A673 (cell line): ENCODE data around the gene THOC1. TPM values are rescaled to one million over a fixed set of nuclear protein-coding genes. Genes with fewer than 3 reads are reported as not detected.

Experiments used
- BruUV-seq: library from RNA; stranded (reverse); fragments of 400-500 nt; replicated peaks from 2 replicates; lab custom pipeline; 2021; lab: Mats Ljungman, UMichigan
- CTCF ChIA-PET: fragments of 300-600 bp; sonication (Branson Sonifier 250); formaldehyde crosslinking; loops from one replicate; lab custom pipeline; 2022; ENCODE audit warnings: antibody characterized with exemption; lab: Charles Lee
- POLR2A ChIA-PET: fragments of 300-600 bp; sonication (Branson Sonifier 250); formaldehyde crosslinking; loops from one replicate; lab custom pipeline; 2022; ENCODE audit warnings: antibody characterized with exemption; ENCODE audit not compliant: low non-redundant PET; lab: Charles Lee
- DNase-seq: peaks from one replicate; pipeline ENCODE4 v3.0.0-alpha.2; 2015; ENCODE audit warnings: low spot score
- H3K27ac ChIP-seq: fragments of 200-600 bp; sonication (generic); 2 replicates; pipeline ENCODE4 v1.5.1; 2016; ENCODE audit warnings: mixed run types, low read depth, mild to moderate bottlenecking, mixed read lengths, antibody characterized with exemption, low read length; ENCODE audit not compliant: poor library complexity, severe bottlenecking
- H3K27me3 ChIP-seq: fragments of 200-600 bp; sonication (generic); replicated peaks from 2 replicates; pipeline ENCODE4 v1.6.1; 2017; ENCODE audit warnings: mixed run types, low read depth, mild to moderate bottlenecking, mixed read lengths, antibody characterized with exemption, low read length; ENCODE audit not compliant: insufficient read depth, poor library complexity
- H3K36me3 ChIP-seq: fragments of 200-600 bp; sonication (generic); 2 replicates; pipeline ENCODE4 v1.6.1; 2016; ENCODE audit warnings: mixed run types, mild to moderate bottlenecking, mixed read lengths, antibody characterized with exemption, low read length; ENCODE audit not compliant: insufficient read depth, poor library complexity, severe bottlenecking
- H3K4me1 ChIP-seq: fragments of 200-600 bp; sonication (generic); 2 replicates; pipeline ENCODE4 v1.6.1; 2017; ENCODE audit warnings: mixed run types, mild to moderate bottlenecking, mixed read lengths, antibody characterized with exemption, low read length; ENCODE audit not compliant: insufficient read depth, poor library complexity, severe bottlenecking
- H3K4me3 ChIP-seq: fragments of 200-600 bp; sonication (generic); 2 replicates; pipeline ENCODE4 v1.5.1; 2016; ENCODE audit warnings: low read depth, mixed run types, mild to moderate bottlenecking, mixed read lengths, low read length; ENCODE audit not compliant: poor library complexity, severe bottlenecking
- H3K9me3 ChIP-seq: fragments of 200-600 bp; sonication (generic); 2 replicates; pipeline ENCODE4 v1.6.1; 2016; ENCODE audit warnings: mixed run types, low read depth, mild to moderate bottlenecking, mixed read lengths, antibody characterized with exemption, low read length; ENCODE audit not compliant: poor library complexity, severe bottlenecking
- EZH2 ChIP-seq: fragments of 200-600 bp; sonication (generic); IDR thresholded peaks from 2 replicates; pipeline ENCODE4 v1.6.1; 2017; ENCODE audit warnings: borderline replicate concordance, low read depth, mild to moderate bottlenecking, mixed read lengths, antibody characterized with exemption, low read length; ENCODE audit not compliant: poor library complexity, severe bottlenecking
- intact Hi-C: fragments of 100-400 bp; cut with micrococcal nuclease; formaldehyde crosslinking; loops from one replicate; pipeline ENCODE4 v1.10.0; 2022; ENCODE audit not compliant: unreplicated experiment
- total RNA-seq: library from RNA; stranded (reverse); gene quantifications from 2 replicates; pipeline ENCODE4 v1.2.3, GENCODE V29; 2021
- TF ChIP-seq, protein P1 (sequence below): fragments of 300-800, 200-600 bp; sonication (generic); conservative IDR thresholded peaks from 2 replicates; pipeline ENCODE4 v1.5.1; 2017; ENCODE audit warnings: low read depth, mild to moderate bottlenecking, antibody characterized with exemption, low read length, moderate library complexity, mixed read lengths

THOC1 gene
- total RNA-seq, 1 experiment from 2014 or later: 76.7 TPM

DNA sequence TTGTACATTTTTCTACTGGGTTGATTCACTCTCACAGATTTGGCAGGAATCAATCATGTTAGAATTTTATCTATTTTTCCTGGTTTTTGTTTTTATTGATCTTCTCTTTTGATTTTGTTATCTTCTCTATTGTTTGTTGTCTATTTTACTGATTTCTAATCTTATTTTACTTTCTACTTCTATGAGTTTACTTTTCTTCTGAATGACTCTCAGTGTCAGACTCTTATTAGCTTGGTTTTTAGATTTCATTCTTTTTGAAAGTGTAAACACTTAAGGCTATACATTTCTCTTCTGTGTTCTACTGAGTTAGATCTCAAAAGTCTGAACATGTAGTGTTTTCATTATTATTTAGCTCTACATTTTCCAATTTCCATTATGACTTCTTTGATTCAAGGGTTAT lies 47.1 kb downstream of the THOC1 start:
- H3K36me3 ChIP-seq: peaks cover 66% of the 10 kb centered on the region
- intact Hi-C loops: no loop called here

DNA sequence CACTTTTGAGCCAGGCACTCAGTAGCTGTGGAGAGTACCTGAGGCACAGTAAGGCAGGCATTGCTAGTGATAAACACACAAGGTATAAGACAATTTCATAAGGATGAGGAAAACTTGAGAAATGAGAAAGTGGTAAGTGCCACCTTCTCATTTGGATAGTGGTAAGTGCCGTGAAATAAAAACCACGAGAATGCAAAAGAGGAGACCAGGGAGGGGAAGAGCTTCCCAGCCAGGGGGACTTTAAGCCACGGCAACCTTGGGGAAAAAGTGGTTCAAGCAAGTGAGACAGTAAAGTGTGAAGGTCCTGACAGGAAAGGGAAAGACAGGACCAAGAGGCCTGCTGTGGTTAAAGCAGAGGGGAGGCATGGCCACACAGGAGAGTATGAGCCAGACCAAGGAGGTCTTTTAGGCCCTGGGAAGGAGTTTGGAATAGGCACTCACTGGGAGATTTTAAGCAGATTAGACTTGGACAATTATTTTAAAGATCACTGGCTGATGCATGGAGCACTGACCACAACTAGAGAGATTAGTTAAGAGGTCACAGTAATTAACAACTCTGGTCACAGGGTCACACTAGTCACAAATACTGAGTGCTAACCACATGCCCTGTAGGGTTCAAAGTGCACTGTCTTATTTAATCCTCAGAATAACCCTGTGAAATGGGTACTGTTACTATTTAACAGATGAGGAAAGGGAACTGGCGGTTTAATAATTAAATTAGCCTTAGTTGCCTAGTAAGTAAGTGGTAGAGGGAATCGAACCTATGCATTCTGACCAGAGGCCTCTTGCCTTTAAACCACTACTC lies 50.1 kb downstream of the THOC1 start:
- intact Hi-C loops: no loop called here
- Histone ChIP-seq H3K36me3 (peaks cover 65% of the 10 kb centered on the region), H3K9me3 (no peaks in the 10 kb centered on the region), H3K4me3 (no peak overlapping the region), H3K27ac (no peak overlapping the region), H3K4me1 (no peaks in the 10 kb centered on the region), H3K27me3 (no peaks in the 10 kb centered on the region)
- ChIA-PET CTCF (no interaction called here), POLR2A (no interaction called here)
- TF ChIP-seq EZH2: no peak
- TF ChIP-seq, protein P1, sequence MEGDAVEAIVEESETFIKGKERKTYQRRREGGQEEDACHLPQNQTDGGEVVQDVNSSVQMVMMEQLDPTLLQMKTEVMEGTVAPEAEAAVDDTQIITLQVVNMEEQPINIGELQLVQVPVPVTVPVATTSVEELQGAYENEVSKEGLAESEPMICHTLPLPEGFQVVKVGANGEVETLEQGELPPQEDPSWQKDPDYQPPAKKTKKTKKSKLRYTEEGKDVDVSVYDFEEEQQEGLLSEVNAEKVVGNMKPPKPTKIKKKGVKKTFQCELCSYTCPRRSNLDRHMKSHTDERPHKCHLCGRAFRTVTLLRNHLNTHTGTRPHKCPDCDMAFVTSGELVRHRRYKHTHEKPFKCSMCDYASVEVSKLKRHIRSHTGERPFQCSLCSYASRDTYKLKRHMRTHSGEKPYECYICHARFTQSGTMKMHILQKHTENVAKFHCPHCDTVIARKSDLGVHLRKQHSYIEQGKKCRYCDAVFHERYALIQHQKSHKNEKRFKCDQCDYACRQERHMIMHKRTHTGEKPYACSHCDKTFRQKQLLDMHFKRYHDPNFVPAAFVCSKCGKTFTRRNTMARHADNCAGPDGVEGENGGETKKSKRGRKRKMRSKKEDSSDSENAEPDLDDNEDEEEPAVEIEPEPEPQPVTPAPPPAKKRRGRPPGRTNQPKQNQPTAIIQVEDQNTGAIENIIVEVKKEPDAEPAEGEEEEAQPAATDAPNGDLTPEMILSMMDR: no peak
- no peak for DNase-seq
- BruUV-seq: no TSS peak

More for the DNA sequence above, 47.1 kb downstream of the THOC1 start:
- ChIA-PET POLR2A (no interaction called here), CTCF (no interaction called here)
- Histone ChIP-seq H3K4me1 (no peaks in the 10 kb centered on the region), H3K4me3 (no peak overlapping the region), H3K27me3 (no peaks in the 10 kb centered on the region), H3K27ac (no peak overlapping the region), H3K9me3 (no peaks in the 10 kb centered on the region)
- no TSS peak for BruUV-seq
- no peak for DNase-seq
- TF ChIP-seq, protein P1: no peak
- no peak for TF ChIP-seq EZH2

DNA sequence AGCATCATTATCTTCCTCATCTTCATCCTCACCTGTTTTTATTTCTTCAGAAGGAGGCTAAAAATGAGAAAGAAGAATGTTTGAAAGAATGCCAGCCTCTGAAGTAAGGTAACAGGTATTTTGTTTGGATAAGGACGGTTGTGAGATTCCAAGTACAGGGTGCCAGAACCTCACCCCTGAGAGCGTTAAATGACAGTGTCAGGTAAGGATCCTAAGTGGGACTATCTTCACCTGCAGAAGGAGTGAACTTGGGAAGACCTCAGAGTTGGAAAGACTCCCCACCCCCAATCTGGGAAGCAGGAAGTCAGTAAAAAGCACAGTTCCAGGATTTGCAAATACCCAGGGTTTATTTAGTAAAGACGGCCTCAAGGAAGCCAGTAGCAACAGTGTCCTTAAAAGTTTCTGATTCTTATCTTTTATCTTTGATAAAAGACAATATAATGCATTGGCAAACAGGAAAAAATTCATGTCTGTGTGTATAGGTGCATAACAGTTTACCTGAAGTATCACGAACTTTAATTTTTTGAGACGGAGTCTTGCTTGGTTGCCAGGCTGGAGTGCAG lies 52.3 kb downstream of the THOC1 start:
- Histone ChIP-seq H3K27me3 (no peaks in the 10 kb centered on the region), H3K27ac (no peak overlapping the region), H3K36me3 (peaks cover 71% of the 10 kb centered on the region), H3K4me1 (no peaks in the 10 kb centered on the region), H3K4me3 (no peak overlapping the region), H3K9me3 (no peaks in the 10 kb centered on the region)
- CTCF ChIA-PET: no interaction called here
- POLR2A ChIA-PET: no interaction called here
- no TSS peak for BruUV-seq
- no peak for DNase-seq
- TF ChIP-seq, protein P1: no peak
- no peak for TF ChIP-seq EZH2
- intact Hi-C loops: no loop called here
